ENCODE measurements around the gene LNPEP. TPM values are rescaled to one million over a fixed set of nuclear protein-coding genes. Genes with fewer than 3 reads are reported as not detected.

The LNPEP gene
- total and polyA plus RNA-seq, 2 donors from 2014 or later, result 6.5 to 74.3 TPM

DNA sequence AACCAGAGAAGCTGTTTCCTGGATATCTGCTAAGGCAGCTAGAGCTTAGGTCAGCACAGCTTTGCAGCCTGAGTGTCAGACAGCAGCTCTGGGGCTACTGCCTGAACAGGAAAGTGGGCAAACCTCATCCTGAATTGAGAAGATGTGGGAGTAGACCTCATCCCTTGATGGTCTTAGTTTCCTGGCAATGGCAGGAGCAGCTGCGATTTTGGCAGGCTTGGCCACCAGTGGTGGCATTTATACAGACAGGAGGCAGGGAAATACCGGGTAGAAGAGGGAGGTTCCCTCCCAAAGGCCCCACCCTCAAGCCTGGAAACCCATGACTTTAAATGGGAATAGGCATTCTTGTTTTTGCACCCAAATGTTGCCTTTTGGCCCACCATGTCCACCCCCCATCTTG is 136.8 kb downstream of the LNPEP start:
- TF ChIP-seq, protein P1, sequence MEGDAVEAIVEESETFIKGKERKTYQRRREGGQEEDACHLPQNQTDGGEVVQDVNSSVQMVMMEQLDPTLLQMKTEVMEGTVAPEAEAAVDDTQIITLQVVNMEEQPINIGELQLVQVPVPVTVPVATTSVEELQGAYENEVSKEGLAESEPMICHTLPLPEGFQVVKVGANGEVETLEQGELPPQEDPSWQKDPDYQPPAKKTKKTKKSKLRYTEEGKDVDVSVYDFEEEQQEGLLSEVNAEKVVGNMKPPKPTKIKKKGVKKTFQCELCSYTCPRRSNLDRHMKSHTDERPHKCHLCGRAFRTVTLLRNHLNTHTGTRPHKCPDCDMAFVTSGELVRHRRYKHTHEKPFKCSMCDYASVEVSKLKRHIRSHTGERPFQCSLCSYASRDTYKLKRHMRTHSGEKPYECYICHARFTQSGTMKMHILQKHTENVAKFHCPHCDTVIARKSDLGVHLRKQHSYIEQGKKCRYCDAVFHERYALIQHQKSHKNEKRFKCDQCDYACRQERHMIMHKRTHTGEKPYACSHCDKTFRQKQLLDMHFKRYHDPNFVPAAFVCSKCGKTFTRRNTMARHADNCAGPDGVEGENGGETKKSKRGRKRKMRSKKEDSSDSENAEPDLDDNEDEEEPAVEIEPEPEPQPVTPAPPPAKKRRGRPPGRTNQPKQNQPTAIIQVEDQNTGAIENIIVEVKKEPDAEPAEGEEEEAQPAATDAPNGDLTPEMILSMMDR (IDR thresholded peaks at IDR 0.05; ENCODE audit: borderline replicate concordance, extremely low read depth, insufficient read depth), result no peak
- DNase-seq (no peak), FAIRE-seq (no peak)
- H3K27ac ChIP-seq (ENCODE audit: low read depth in 2 of 2, low read length in 2 of 2), result no peak overlapping the region
- no peak overlapping the region for H3K9ac ChIP-seq (ENCODE audit: low read length in 3 of 3)
- no peaks in the 10 kb centered on the region for H3K9me3 ChIP-seq (ENCODE audit: control insufficient read depth in 2 of 3, insufficient read depth in 1 of 3, low read length in 3 of 3)
- intact Hi-C loops (cut with DNase I), result no loop called here
- peaks cover 0 to 10% (median 2%) of the 10 kb centered on the region in 3 donors for H3K4me1 ChIP-seq (ENCODE audit: control insufficient read depth in 2 of 3, insufficient read depth in 2 of 3, low read depth in 1 of 3, low read length in 3 of 3)
- H3K36me3 ChIP-seq (ENCODE audit: control insufficient read depth in 2 of 3, insufficient read depth in 3 of 3, low read length in 3 of 3), result no peaks in the 10 kb centered on the region
- no peaks in the 10 kb centered on the region for H3K27me3 ChIP-seq (ENCODE audit: control insufficient read depth, insufficient read depth, low read length)
- no peak overlapping the region for H3K4me3 ChIP-seq (ENCODE audit: low read length in 3 of 3)

DNA sequence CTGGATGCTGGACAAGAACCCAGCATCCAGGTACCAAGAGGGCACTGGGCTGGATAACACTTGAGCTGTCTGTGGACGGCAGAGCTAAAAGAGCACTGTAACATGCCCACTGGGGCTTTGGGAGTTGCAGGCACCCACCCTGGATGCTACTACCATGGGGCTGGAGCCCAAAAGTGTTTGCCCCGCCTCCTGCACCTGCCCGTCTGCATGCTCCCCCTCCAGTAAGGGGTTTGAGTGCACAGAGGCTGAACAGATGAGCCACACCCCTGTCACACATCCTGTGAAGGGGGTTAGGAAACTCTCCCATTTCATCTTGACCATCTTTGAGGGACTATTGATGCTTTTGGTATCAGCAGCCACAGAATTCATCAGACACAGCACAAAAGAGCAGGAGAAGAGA is 137.5 kb downstream of the LNPEP start:
- Histone ChIP-seq H3K36me3 (ENCODE audit: control insufficient read depth in 2 of 3, insufficient read depth in 3 of 3, low read length in 3 of 3) (no peaks in the 10 kb centered on the region), H3K27ac (ENCODE audit: low read depth in 2 of 2, low read length in 2 of 2) (no peak overlapping the region), H3K4me1 (ENCODE audit: control insufficient read depth in 2 of 3, insufficient read depth in 2 of 3, low read depth in 1 of 3, low read length in 3 of 3) (peaks cover 0 to 10% (median 2%) of the 10 kb centered on the region in 3 donors), H3K27me3 (ENCODE audit: control insufficient read depth, insufficient read depth, low read length) (no peaks in the 10 kb centered on the region), H3K9me3 (ENCODE audit: control insufficient read depth in 2 of 3, insufficient read depth in 1 of 3, low read length in 3 of 3) (no peaks in the 10 kb centered on the region), H3K4me3 (ENCODE audit: low read length in 3 of 3) (no peak overlapping the region), H3K9ac (ENCODE audit: low read length in 3 of 3) (no peak overlapping the region)
- TF ChIP-seq, protein P1 (IDR thresholded peaks at IDR 0.05; ENCODE audit: borderline replicate concordance, extremely low read depth, insufficient read depth), result no peak
- intact Hi-C loops (cut with DNase I), result no loop called here
- DNase-seq, result no peak
- FAIRE-seq, result no peak

DNA sequence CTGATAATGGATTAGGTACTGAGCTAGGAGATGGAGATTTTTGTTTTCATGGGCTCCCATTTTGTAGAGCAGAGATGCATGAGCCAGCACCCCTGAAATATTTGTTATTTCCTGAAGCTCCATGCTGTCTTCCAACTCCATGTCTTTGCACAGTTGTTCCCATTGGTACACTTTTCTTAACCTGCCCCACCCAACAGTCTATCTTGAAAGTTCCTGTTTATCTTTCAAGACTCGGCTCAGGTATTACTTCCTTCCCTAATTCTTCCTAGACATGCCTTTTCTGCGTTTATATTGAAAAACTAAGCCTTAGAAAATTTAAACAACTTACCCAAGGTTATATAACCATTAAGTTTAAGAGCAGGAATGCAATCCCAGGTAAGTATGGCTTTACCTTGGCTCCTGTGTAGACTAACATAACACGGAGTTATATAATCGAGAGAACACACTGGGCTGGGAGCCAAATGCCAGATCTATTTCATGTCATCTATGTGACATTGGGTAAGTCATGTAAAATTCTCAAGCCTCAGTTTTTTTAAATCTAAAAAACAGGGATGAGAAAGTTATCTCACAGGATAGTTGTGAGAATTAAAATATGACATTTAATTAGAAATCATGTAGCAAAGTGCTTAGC is 139.1 kb downstream of the LNPEP start:
- TF ChIP-seq, protein P1 (IDR thresholded peaks at IDR 0.05; ENCODE audit: borderline replicate concordance, extremely low read depth, insufficient read depth), result no peak
- H3K27ac ChIP-seq (ENCODE audit: low read depth in 2 of 2, low read length in 2 of 2), result no peak overlapping the region
- FAIRE-seq, result no peak

More for the DNA sequence above, 139.1 kb downstream of the LNPEP start:
- Histone ChIP-seq H3K4me1 (ENCODE audit: control insufficient read depth in 2 of 3, insufficient read depth in 2 of 3, low read depth in 1 of 3, low read length in 3 of 3) (peaks cover 0 to 10% (median 2%) of the 10 kb centered on the region in 3 donors), H3K27me3 (ENCODE audit: control insufficient read depth, insufficient read depth, low read length) (no peaks in the 10 kb centered on the region), H3K4me3 (ENCODE audit: low read length in 3 of 3) (no peak overlapping the region), H3K9ac (ENCODE audit: low read length in 3 of 3) (no peak overlapping the region), H3K9me3 (ENCODE audit: control insufficient read depth in 2 of 3, insufficient read depth in 1 of 3, low read length in 3 of 3) (no peaks in the 10 kb centered on the region), H3K36me3 (ENCODE audit: control insufficient read depth in 2 of 3, insufficient read depth in 3 of 3, low read length in 3 of 3) (no peaks in the 10 kb centered on the region)
- intact Hi-C loops (cut with DNase I), result no loop called here
- DNase-seq, result no peak
